IMR-90 (cell line): ENCODE results near the gene PTGDR.

Experiments used
- CEBPB ChIP-seq: IDR thresholded peaks from 2 replicates; pipeline ENCODE4 v1.6.1; 2012; ENCODE audit warnings: low read depth, low read length, improper control_type of control experiment
- CTCF ChIP-seq: conservative IDR thresholded peaks from 2 replicates; pipeline ENCODE4 v1.5.1; 2012; ENCODE audit warnings: mild to moderate bottlenecking, low read depth, low read length, improper control_type of control experiment
- FOS ChIP-seq: fragments of 150-350 bp; IDR thresholded peaks from 2 replicates; pipeline ENCODE4 v1.6.1; 2016; ENCODE audit warnings: low read depth, low read length
- MAFK ChIP-seq: IDR thresholded peaks from 2 replicates; pipeline ENCODE4 v1.6.1; 2012; ENCODE audit warnings: low read depth, low read length, improper control_type of control experiment
- MAZ ChIP-seq: IDR thresholded peaks from 2 replicates; pipeline ENCODE4 v1.6.1; 2012; ENCODE audit warnings: low read depth, mild to moderate bottlenecking, low read length, improper control_type of control experiment, moderate library complexity, borderline replicate concordance
- MXI1 ChIP-seq: IDR thresholded peaks from 2 replicates; pipeline ENCODE4 v1.6.1; 2012; ENCODE audit warnings: low read depth, mild to moderate bottlenecking, low read length, moderate library complexity, borderline replicate concordance
- NFE2L2 ChIP-seq: fragments of 150-350 bp; IDR thresholded peaks from 2 replicates; pipeline ENCODE4 v1.6.1; 2016; ENCODE audit warnings: low read depth, mild to moderate bottlenecking, low read length
- POLR2A ChIP-seq: IDR thresholded peaks from 2 replicates; pipeline ENCODE4 v1.6.1; 2012; ENCODE audit warnings: mild to moderate bottlenecking, low read depth, low read length
- RAD21 ChIP-seq: IDR thresholded peaks from 2 replicates; pipeline ENCODE4 v1.6.1; 2012; ENCODE audit warnings: low read length, improper control_type of control experiment
- RCOR1 ChIP-seq: IDR thresholded peaks from 2 replicates; pipeline ENCODE4 v1.6.1; 2012; ENCODE audit warnings: mild to moderate bottlenecking, low read length, improper control_type of control experiment; ENCODE audit not compliant: insufficient replicate concordance
- RFX5 ChIP-seq: IDR thresholded peaks from 2 replicates; pipeline ENCODE4 v1.8.0; 2012; ENCODE audit warnings: low read depth, mild to moderate bottlenecking, low read length, moderate library complexity
- SMC3 ChIP-seq: fragments of 150-350 bp; IDR thresholded peaks from 2 replicates; pipeline ENCODE4 v1.6.1; 2016; ENCODE audit warnings: low read depth, mild to moderate bottlenecking, antibody characterized with exemption, low read length, moderate library complexity

- no peak for TF ChIP-seq POLR2A
- TF ChIP-seq CTCF: no peak
- TF ChIP-seq MXI1: no peak
- no peak for TF ChIP-seq FOS
- no peak for TF ChIP-seq MAZ
- no peak for TF ChIP-seq RFX5
- TF ChIP-seq CEBPB: no peak
- no peak for TF ChIP-seq RCOR1
- TF ChIP-seq MAFK: no peak
- no peak for TF ChIP-seq RAD21
- TF ChIP-seq NFE2L2: no peak
- no peak for TF ChIP-seq SMC3
These were observed 13.4 kb upstream of the PTGDR start for GRCh38 chr14:52254086-52254485.
